Measurements from ENCODE around the gene PLA2G15. TPM values are rescaled to one million over a fixed set of nuclear protein-coding genes. Genes with fewer than 3 reads are reported as not detected.
A peak's percentile ranks its signal among the peaks of the same experiment; 100 is the strongest.

Gene PLA2G15
- total and polyA plus RNA-seq, 2 donors (not counting 1 experiment from before 2014, with no cell fraction given): 6.1 to 12.5 TPM

GRCh38 chr16:68284847-68285246 is 39.7 kb downstream of the PLA2G15 start:
- ChIA-PET CTCF (interaction anchor here (0.6 to 10.2 kb wide), 12 partner anchors 9 to 847 kb away, joined by 3 to 289 read pairs (median 5); partner anchors contain the start of genes PRMT7, SLC7A6 and SLC7A6OS), POLR2A (interaction anchor here (0.6 to 3.9 kb wide), 10 partner anchors 9 to 1046 kb away, joined by 4 to 38 read pairs (median 6); partner anchors contain the start of genes PRMT7, SLC7A6 and SLC7A6OS)
- H3K79me2 ChIP-seq (ENCODE audit: control insufficient read depth, insufficient read depth, low read length): peaks cover 69% of the 10 kb centered on the region
- H3K36me3 ChIP-seq (replicated peaks in 1 of 2; ENCODE audit: control extremely low read depth in 1 of 2, control insufficient read depth in 1 of 2, extremely low read depth in 1 of 2, insufficient read depth in 2 of 2, low read length in 1 of 2): peaks cover 0 to 25% of the 10 kb centered on the region in 2 experiments
- Mint-ChIP-seq H3K4me3 (peak overlapping the region; percentile 56), H3K4me1 (peaks cover 83% of the 10 kb centered on the region), H3K27me3 (no peaks in the 10 kb centered on the region), H3K9me3 (ENCODE audit: insufficient read depth) (no peaks in the 10 kb centered on the region), H3K27ac (peak overlapping the region; percentile 84)
- H3K9ac ChIP-seq (ENCODE audit: low read length): peak overlapping the region; percentile 63
- no peak overlapping the region for H2AFZ ChIP-seq (ENCODE audit: insufficient read depth, low read depth, low read length, poor library complexity, severe bottlenecking)
- intact Hi-C loops (cut with micrococcal nuclease): loop anchor here (1.0 to 5.0 kb wide), 3 partner anchors 21 to 38 kb away; partner anchors contain the start of genes PLA2G15, SLC7A6 and SLC7A6OS
- peak overlapping the region; percentile 3 to 60 (median 32) for H3K4me3 ChIP-seq (ENCODE audit: control extremely low read depth in 1 of 5, extremely low read depth in 1 of 5, insufficient read depth in 1 of 5, low read depth in 2 of 5, low read length in 4 of 5)
- TF ChIP-seq, protein P1, sequence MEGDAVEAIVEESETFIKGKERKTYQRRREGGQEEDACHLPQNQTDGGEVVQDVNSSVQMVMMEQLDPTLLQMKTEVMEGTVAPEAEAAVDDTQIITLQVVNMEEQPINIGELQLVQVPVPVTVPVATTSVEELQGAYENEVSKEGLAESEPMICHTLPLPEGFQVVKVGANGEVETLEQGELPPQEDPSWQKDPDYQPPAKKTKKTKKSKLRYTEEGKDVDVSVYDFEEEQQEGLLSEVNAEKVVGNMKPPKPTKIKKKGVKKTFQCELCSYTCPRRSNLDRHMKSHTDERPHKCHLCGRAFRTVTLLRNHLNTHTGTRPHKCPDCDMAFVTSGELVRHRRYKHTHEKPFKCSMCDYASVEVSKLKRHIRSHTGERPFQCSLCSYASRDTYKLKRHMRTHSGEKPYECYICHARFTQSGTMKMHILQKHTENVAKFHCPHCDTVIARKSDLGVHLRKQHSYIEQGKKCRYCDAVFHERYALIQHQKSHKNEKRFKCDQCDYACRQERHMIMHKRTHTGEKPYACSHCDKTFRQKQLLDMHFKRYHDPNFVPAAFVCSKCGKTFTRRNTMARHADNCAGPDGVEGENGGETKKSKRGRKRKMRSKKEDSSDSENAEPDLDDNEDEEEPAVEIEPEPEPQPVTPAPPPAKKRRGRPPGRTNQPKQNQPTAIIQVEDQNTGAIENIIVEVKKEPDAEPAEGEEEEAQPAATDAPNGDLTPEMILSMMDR (IDR thresholded peaks at IDR 0.05): no peak
- no peak for TF ChIP-seq EZH2 (IDR thresholded peaks at IDR 0.05; ENCODE audit: borderline replicate concordance, insufficient read depth, low read depth, low read length, poor library complexity, severe bottlenecking)
- peak overlapping the region; percentile 78 to 92 for H3K27ac ChIP-seq (ENCODE audit: low read length in 2 of 2)
- H4K20me1 ChIP-seq (ENCODE audit: control insufficient read depth, insufficient read depth, low read length, poor library complexity, severe bottlenecking): no peaks in the 10 kb centered on the region
- no peaks in the 10 kb centered on the region for H3K9me3 ChIP-seq (ENCODE audit: control extremely low read depth in 1 of 3, control insufficient read depth in 2 of 3, insufficient read depth in 1 of 3, low read length in 2 of 3)
- no peaks in the 10 kb centered on the region for H3K27me3 ChIP-seq (replicated peaks in 1 of 4; ENCODE audit: control extremely low read depth in 1 of 4, control insufficient read depth in 3 of 4, insufficient read depth in 4 of 4, low read length in 3 of 4)
- DNase-seq (peak; percentile 86), ATAC-seq (ENCODE audit: low read depth) (peak; percentile 57)
- H3K4me2 ChIP-seq (replicated peaks; ENCODE audit: low read depth, low read length, poor library complexity, severe bottlenecking): peak overlapping the region; percentile 75
- peaks cover 82 to 95% of the 10 kb centered on the region in 2 donors for H3K4me1 ChIP-seq (ENCODE audit: control insufficient read depth in 2 of 2, insufficient read depth in 2 of 2, low read length in 2 of 2)
- WGBS (ENCODE audit: insufficient coverage): 0% methylated on average over 2 of the region's 5 CpGs

- H3K4me1 Mint-ChIP-seq: peaks cover 86% of the 10 kb centered on the region
Observed at GRCh38 chr16:68285683-68286082, 40.5 kb downstream of the PLA2G15 start.

More at GRCh38 chr16:68285683-68286082, 40.5 kb downstream of the PLA2G15 start:
- Histone ChIP-seq H3K4me1 (ENCODE audit: control insufficient read depth in 2 of 2, insufficient read depth in 2 of 2, low read length in 2 of 2) (peaks cover 89 to 99% of the 10 kb centered on the region in 2 donors), H3K27ac (ENCODE audit: low read length in 2 of 2) (peak overlapping the region; percentile 78 to 92), H3K27me3 (replicated peaks in 1 of 4; ENCODE audit: control extremely low read depth in 1 of 4, control insufficient read depth in 3 of 4, insufficient read depth in 4 of 4, low read length in 3 of 4) (no peaks in the 10 kb centered on the region), H3K79me2 (ENCODE audit: control insufficient read depth, insufficient read depth, low read length) (peaks cover 69% of the 10 kb centered on the region), H4K20me1 (ENCODE audit: control insufficient read depth, insufficient read depth, low read length, poor library complexity, severe bottlenecking) (no peaks in the 10 kb centered on the region), H3K36me3 (replicated peaks in 1 of 2; ENCODE audit: control extremely low read depth in 1 of 2, control insufficient read depth in 1 of 2, extremely low read depth in 1 of 2, insufficient read depth in 2 of 2, low read length in 1 of 2) (peaks cover 0 to 27% of the 10 kb centered on the region in 2 experiments), H3K4me2 (replicated peaks; ENCODE audit: low read depth, low read length, poor library complexity, severe bottlenecking) (peak overlapping the region; percentile 75), H3K9ac (ENCODE audit: low read length) (peak overlapping the region; percentile 63), H3K9me3 (ENCODE audit: control extremely low read depth in 1 of 3, control insufficient read depth in 2 of 3, insufficient read depth in 1 of 3, low read length in 2 of 3) (no peaks in the 10 kb centered on the region), H2AFZ (ENCODE audit: insufficient read depth, low read depth, low read length, poor library complexity, severe bottlenecking) (no peak overlapping the region), H3K4me3 (ENCODE audit: control extremely low read depth in 1 of 5, extremely low read depth in 1 of 5, insufficient read depth in 1 of 5, low read depth in 2 of 5, low read length in 4 of 5) (peak overlapping the region in 4 of 5 experiments; percentile 5 to 60 (median 36))
- no peak for ATAC-seq (ENCODE audit: low read depth)
- 43% methylated on average over 1 of the region's 3 CpGs for WGBS (ENCODE audit: insufficient coverage)
- CTCF ChIA-PET: interaction anchor here (1.0 to 10.2 kb wide), 8 partner anchors 9 to 469 kb away, joined by 3 to 289 read pairs (median 6); partner anchors contain the start of genes PRMT7, SLC7A6 and SLC7A6OS
- Mint-ChIP-seq H3K4me3 (peak overlapping the region; percentile 56), H3K27ac (peak overlapping the region; percentile 94), H3K9me3 (ENCODE audit: insufficient read depth) (no peaks in the 10 kb centered on the region), H3K27me3 (no peaks in the 10 kb centered on the region)
- POLR2A ChIA-PET: interaction anchor here (0.7 to 3.9 kb wide), 5 partner anchors 8 to 564 kb away, joined by 4 to 38 read pairs (median 11); partner anchors contain the start of genes PRMT7, SLC7A6 and SLC7A6OS
- no peak for DNase-seq
- intact Hi-C loops (cut with micrococcal nuclease): loop anchor here (1.0 to 5.0 kb wide), 3 partner anchors 21 to 38 kb away; partner anchors contain the start of genes PLA2G15, SLC7A6 and SLC7A6OS
- TF ChIP-seq, protein P1 (IDR thresholded peaks at IDR 0.05): no peak
- TF ChIP-seq EZH2 (IDR thresholded peaks at IDR 0.05; ENCODE audit: borderline replicate concordance, insufficient read depth, low read depth, low read length, poor library complexity, severe bottlenecking): no peak

All from B cell (primary cell).